ENCODE data around the gene SLC25A53.

The SLC25A53 gene

GRCh38 chrX:104172121-104172520, 15.3 kb upstream of the SLC25A53 start:
- Histone ChIP-seq H3K4me3 (ENCODE audit: insufficient read depth, low read depth, low read length) (no peak overlapping the region), H3K9me3 (ENCODE audit: control insufficient read depth, low read length) (no peaks in the 10 kb centered on the region), H3K36me3 (ENCODE audit: control insufficient read depth, insufficient read depth, low read length) (no peaks in the 10 kb centered on the region), H3K27ac (ENCODE audit: insufficient read depth, low read depth, low read length, poor library complexity, severe bottlenecking) (no peak overlapping the region), H3K27me3 (ENCODE audit: control insufficient read depth, insufficient read depth, low read length, poor library complexity, severe bottlenecking) (no peaks in the 10 kb centered on the region), H3K4me1 (ENCODE audit: control insufficient read depth, insufficient read depth, low read length) (peaks cover 6% of the 10 kb centered on the region)
- 90 to 91% methylated on average over 2 to 4 of the region's 6 CpGs for WGBS, 2 experiments

- no peaks in the 10 kb centered on the region for H3K36me3 ChIP-seq (ENCODE audit: control insufficient read depth, insufficient read depth, low read length)
- H3K27ac ChIP-seq (ENCODE audit: insufficient read depth, low read depth, low read length, poor library complexity, severe bottlenecking) = no peak overlapping the region
- H3K4me3 ChIP-seq (ENCODE audit: insufficient read depth, low read depth, low read length) = no peak overlapping the region
- WGBS, 2 experiments = 86% methylated on average over 1 of the region's 1 CpG; no CpG with 5 or more reads in 1 of the 2 experiments
- no peaks in the 10 kb centered on the region for H3K27me3 ChIP-seq (ENCODE audit: control insufficient read depth, insufficient read depth, low read length, poor library complexity, severe bottlenecking)
- H3K4me1 ChIP-seq (ENCODE audit: control insufficient read depth, insufficient read depth, low read length) = peaks cover 6% of the 10 kb centered on the region
- no peaks in the 10 kb centered on the region for H3K9me3 ChIP-seq (ENCODE audit: control insufficient read depth, low read length)
Measured at GRCh38 chrX:104168127-104168526, 11.3 kb upstream of the SLC25A53 start.

- H3K36me3 ChIP-seq (ENCODE audit: control insufficient read depth, insufficient read depth, low read length) = no peaks in the 10 kb centered on the region
- WGBS, 2 experiments = 0 to 1% methylated on average over 32 to 37 of the region's 37 CpGs
- peak overlapping the region; percentile 75 for H3K4me3 ChIP-seq (ENCODE audit: insufficient read depth, low read depth, low read length)
- H3K27ac ChIP-seq (ENCODE audit: insufficient read depth, low read depth, low read length, poor library complexity, severe bottlenecking) = no peak overlapping the region
- no peaks in the 10 kb centered on the region for H3K9me3 ChIP-seq (ENCODE audit: control insufficient read depth, low read length)
- H3K27me3 ChIP-seq (ENCODE audit: control insufficient read depth, insufficient read depth, low read length, poor library complexity, severe bottlenecking) = no peaks in the 10 kb centered on the region
- peaks cover 6% of the 10 kb centered on the region for H3K4me1 ChIP-seq (ENCODE audit: control insufficient read depth, insufficient read depth, low read length)
Measured at GRCh38 chrX:104166735-104167436, 10.1 kb upstream of the SLC25A53 start.

- H3K9me3 ChIP-seq (ENCODE audit: control insufficient read depth, low read length) = no peaks in the 10 kb centered on the region
- H3K4me1 ChIP-seq (ENCODE audit: control insufficient read depth, insufficient read depth, low read length) = peaks cover 6% of the 10 kb centered on the region
- 1% methylated on average over 71 of the region's 71 CpGs for WGBS, 2 experiments
- no peak within 1 kb of the TSS for H3K27ac ChIP-seq (ENCODE audit: insufficient read depth, low read depth, low read length, poor library complexity, severe bottlenecking)
- peak within 1 kb of the TSS; percentile 75 for H3K4me3 ChIP-seq (ENCODE audit: insufficient read depth, low read depth, low read length)
- no peaks in the 10 kb centered on the region for H3K36me3 ChIP-seq (ENCODE audit: control insufficient read depth, insufficient read depth, low read length)
- H3K27me3 ChIP-seq (ENCODE audit: control insufficient read depth, insufficient read depth, low read length, poor library complexity, severe bottlenecking) = no peaks in the 10 kb centered on the region
Measured at GRCh38 chrX:104165894-104166734, 9.3 kb upstream of the SLC25A53 start, which contains the start of gene FAM199X. Gene FAM199X, plus strand, starts transcription at chrX:104166453. Its CDS starts 333 bp downstream, at chrX:104166786.

GRCh38 chrX:104151037-104151436, 5.8 kb downstream of the SLC25A53 start:
- WGBS, 2 experiments = 25 to 29% methylated on average over 1 of the region's 1 CpG
- Histone ChIP-seq H3K4me3 (ENCODE audit: insufficient read depth, low read depth, low read length) (no peak overlapping the region), H3K27me3 (ENCODE audit: control insufficient read depth, insufficient read depth, low read length, poor library complexity, severe bottlenecking) (no peaks in the 10 kb centered on the region), H3K27ac (ENCODE audit: insufficient read depth, low read depth, low read length, poor library complexity, severe bottlenecking) (no peak overlapping the region), H3K9me3 (ENCODE audit: control insufficient read depth, low read length) (no peaks in the 10 kb centered on the region), H3K36me3 (ENCODE audit: control insufficient read depth, insufficient read depth, low read length) (no peaks in the 10 kb centered on the region), H3K4me1 (ENCODE audit: control insufficient read depth, insufficient read depth, low read length) (no peaks in the 10 kb centered on the region)

- Histone ChIP-seq H3K9me3 (ENCODE audit: control insufficient read depth, low read length) (no peaks in the 10 kb centered on the region), H3K4me3 (ENCODE audit: insufficient read depth, low read depth, low read length) (no peak overlapping the region), H3K36me3 (ENCODE audit: control insufficient read depth, insufficient read depth, low read length) (no peaks in the 10 kb centered on the region), H3K27me3 (ENCODE audit: control insufficient read depth, insufficient read depth, low read length, poor library complexity, severe bottlenecking) (no peaks in the 10 kb centered on the region), H3K27ac (ENCODE audit: insufficient read depth, low read depth, low read length, poor library complexity, severe bottlenecking) (no peak overlapping the region), H3K4me1 (ENCODE audit: control insufficient read depth, insufficient read depth, low read length) (no peaks in the 10 kb centered on the region)
- WGBS, 2 experiments = 90 to 92% methylated on average over 8 of the region's 8 CpGs
Measured at GRCh38 chrX:104141087-104141760, 15.6 kb downstream of the SLC25A53 start.

- no peak overlapping the region for H3K4me3 ChIP-seq (ENCODE audit: insufficient read depth, low read depth, low read length)
- H3K27me3 ChIP-seq (ENCODE audit: control insufficient read depth, insufficient read depth, low read length, poor library complexity, severe bottlenecking) = no peaks in the 10 kb centered on the region
- no peaks in the 10 kb centered on the region for H3K36me3 ChIP-seq (ENCODE audit: control insufficient read depth, insufficient read depth, low read length)
- WGBS, 2 experiments = 97% methylated on average over 3 of the region's 3 CpGs
- no peaks in the 10 kb centered on the region for H3K9me3 ChIP-seq (ENCODE audit: control insufficient read depth, low read length)
- H3K4me1 ChIP-seq (ENCODE audit: control insufficient read depth, insufficient read depth, low read length) = no peaks in the 10 kb centered on the region
- H3K27ac ChIP-seq (ENCODE audit: insufficient read depth, low read depth, low read length, poor library complexity, severe bottlenecking) = no peak overlapping the region
Measured at GRCh38 chrX:104137496-104137895, 19.3 kb downstream of the SLC25A53 start.

- Histone ChIP-seq H3K9me3 (ENCODE audit: control insufficient read depth, low read length) (no peaks in the 10 kb centered on the region), H3K4me1 (ENCODE audit: control insufficient read depth, insufficient read depth, low read length) (no peaks in the 10 kb centered on the region), H3K36me3 (ENCODE audit: control insufficient read depth, insufficient read depth, low read length) (no peaks in the 10 kb centered on the region), H3K27ac (ENCODE audit: insufficient read depth, low read depth, low read length, poor library complexity, severe bottlenecking) (no peak overlapping the region), H3K4me3 (ENCODE audit: insufficient read depth, low read depth, low read length) (no peak overlapping the region), H3K27me3 (ENCODE audit: control insufficient read depth, insufficient read depth, low read length, poor library complexity, severe bottlenecking) (no peaks in the 10 kb centered on the region)
- WGBS, 2 experiments = 32% methylated on average over 9 to 10 of the region's 10 CpGs
Measured at GRCh38 chrX:104136241-104137019, 20.4 kb downstream of the SLC25A53 start.

- no peak overlapping the region for H3K4me3 ChIP-seq (ENCODE audit: insufficient read depth, low read depth, low read length)
- no peaks in the 10 kb centered on the region for H3K4me1 ChIP-seq (ENCODE audit: control insufficient read depth, insufficient read depth, low read length)
- no peaks in the 10 kb centered on the region for H3K9me3 ChIP-seq (ENCODE audit: control insufficient read depth, low read length)
- no peak overlapping the region for H3K27ac ChIP-seq (ENCODE audit: insufficient read depth, low read depth, low read length, poor library complexity, severe bottlenecking)
- H3K36me3 ChIP-seq (ENCODE audit: control insufficient read depth, insufficient read depth, low read length) = no peaks in the 10 kb centered on the region
- 90 to 100% methylated on average over 1 of the region's 1 CpG for WGBS, 2 experiments
- no peaks in the 10 kb centered on the region for H3K27me3 ChIP-seq (ENCODE audit: control insufficient read depth, insufficient read depth, low read length, poor library complexity, severe bottlenecking)
Measured at GRCh38 chrX:104135677-104136076, 21.1 kb downstream of the SLC25A53 start.
